ENCODE measurements around the gene PACSIN1. TPM values are rescaled to one million over a fixed set of nuclear protein-coding genes. Genes with fewer than 3 reads are reported as not detected.

Gene PACSIN1
- total RNA-seq, 1 experiment from 2014 or later, result 5.0 TPM

DNA sequence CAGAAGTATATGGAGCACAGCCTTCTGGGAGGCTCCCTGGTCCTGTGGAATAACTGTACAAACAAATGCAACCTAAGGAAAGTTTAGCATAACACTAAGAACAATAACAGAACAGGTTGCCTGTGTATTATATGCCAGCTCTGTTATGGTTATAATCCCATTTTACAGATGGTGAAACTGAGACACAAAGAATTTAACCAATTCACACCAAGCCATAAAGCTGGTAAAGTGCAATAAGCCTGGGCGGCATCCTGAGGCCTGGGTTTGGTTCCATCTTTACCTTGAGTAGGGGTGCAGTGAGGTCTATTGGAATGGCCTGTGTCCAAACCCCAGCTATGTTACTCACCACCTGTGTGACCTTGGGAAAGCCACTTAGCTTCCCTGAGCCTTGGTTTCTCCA is 14.7 kb upstream of the PACSIN1 start:
- Histone ChIP-seq H3K79me2 (ENCODE audit: insufficient read depth, low read length) (no peaks in the 10 kb centered on the region), H3K4me2 (ENCODE audit: low read length) (no peak overlapping the region), H4K20me1 (ENCODE audit: insufficient read depth) (no peaks in the 10 kb centered on the region), H3K9ac (ENCODE audit: low read length) (no peak overlapping the region), H3K9me2 (ENCODE audit: insufficient read depth) (no peaks in the 10 kb centered on the region), H2AFZ (ENCODE audit: low read depth, low read length, poor library complexity, severe bottlenecking) (no peak overlapping the region), H3K27ac (ENCODE audit: low read depth, low read length) (no peak overlapping the region), H3K27me3 (ENCODE audit: insufficient read depth, low read length) (no peaks in the 10 kb centered on the region), H3K9me3 (ENCODE audit: control insufficient read depth in 1 of 2, insufficient read depth in 1 of 2, low read depth in 1 of 2, low read length in 2 of 2) (no peaks in the 10 kb centered on the region), H3K36me3 (ENCODE audit: control insufficient read depth in 1 of 2, insufficient read depth in 2 of 2, low read length in 2 of 2) (no peaks in the 10 kb centered on the region), H3K4me1 (ENCODE audit: control insufficient read depth in 1 of 2, insufficient read depth in 2 of 2, low read length in 2 of 2) (peaks cover 8 to 9% of the 10 kb centered on the region in 2 experiments; a peak in 2 of 4 replicates), H3K4me3 (replicated peaks in 1 of 2; ENCODE audit: low read depth in 1 of 2, low read length in 2 of 2) (no peak overlapping the region)
- ChIA-PET RAD21 (ENCODE audit: low non-redundant PET in 1 of 2, low total read pairs in 2 of 2, uncharacterized antibody in 2 of 2, unreplicated experiment in 2 of 2) (no interaction called here), CTCF (no interaction called here), POLR2A (no interaction called here)
- no peak for DNase-seq (ENCODE audit: low read depth, low spot score)
- TF ChIP-seq JUND (IDR thresholded peaks at IDR 0.05), result no peak
- TF ChIP-seq FOSL1 (IDR thresholded peaks at IDR 0.05; ENCODE audit: low read depth), result no peak
- TF ChIP-seq SP1 (IDR thresholded peaks at IDR 0.05; ENCODE audit: low read depth), result no peak
- no peak for TF ChIP-seq TCF7L2 (IDR thresholded peaks at IDR 0.05; ENCODE audit: borderline replicate concordance, extremely low read depth, insufficient read depth, insufficient read length)
- no peak for TF ChIP-seq ZFX (IDR thresholded peaks at IDR 0.05)
- TF ChIP-seq ZNF274 (IDR thresholded peaks at IDR 0.05; ENCODE audit: low read depth, low read length), result no peak
- no peak for TF ChIP-seq CEBPB (IDR thresholded peaks at IDR 0.05; ENCODE audit: low read depth)
- no peak for TF ChIP-seq EZH2phosphoT487 (IDR thresholded peaks at IDR 0.05; ENCODE audit: borderline replicate concordance)
- no peak for TF ChIP-seq EGR1 (IDR thresholded peaks at IDR 0.05; ENCODE audit: low read depth)
- TF ChIP-seq ATF3 (IDR thresholded peaks at IDR 0.05), result no peak
- TF ChIP-seq ELF1 (IDR thresholded peaks at IDR 0.05; ENCODE audit: borderline replicate concordance, low read depth), result no peak
- no peak for TF ChIP-seq ZBTB33 (IDR thresholded peaks at IDR 0.05; ENCODE audit: extremely low read depth, insufficient replicate concordance, low read length)
- TF ChIP-seq CTCF (IDR thresholded peaks at IDR 0.05 in 2 of 3, conservative IDR thresholded peaks at IDR 0.05 in 1 of 3; ENCODE audit: borderline replicate concordance in 1 of 3, insufficient read depth in 1 of 3, low read depth in 2 of 3, low read length in 2 of 3), result no peak
- TF ChIP-seq, protein P1, sequence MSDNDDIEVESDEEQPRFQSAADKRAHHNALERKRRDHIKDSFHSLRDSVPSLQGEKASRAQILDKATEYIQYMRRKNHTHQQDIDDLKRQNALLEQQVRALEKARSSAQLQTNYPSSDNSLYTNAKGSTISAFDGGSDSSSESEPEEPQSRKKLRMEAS (IDR thresholded peaks at IDR 0.05), result no peak
- TF ChIP-seq RAD21 (IDR thresholded peaks at IDR 0.05; ENCODE audit: low read depth), result no peak
- TF ChIP-seq EZH2 (IDR thresholded peaks at IDR 0.05), result no peak
- no peak for TF ChIP-seq REST (IDR thresholded peaks at IDR 0.05; ENCODE audit: low read depth)
- intact Hi-C loops (cut with micrococcal nuclease), result no loop called here
- ATAC-seq, result no peak
- BruUV-seq (replicated peaks), result no TSS peak
